Measurements from ENCODE around the gene THADA. TPM values are rescaled to one million over a fixed set of nuclear protein-coding genes. Genes with fewer than 3 reads are reported as not detected.

Gene THADA
- total RNA-seq, 4 donors from 2014 or later, result 31.2 to 68.8 (median 54.9) TPM

GRCh38 chr2:43576981-43577892, 18.6 kb downstream of the THADA start:
- no peaks in the 10 kb centered on the region for H3K27me3 ChIP-seq
- H3K4me1 ChIP-seq, result no peaks in the 10 kb centered on the region
- DNase-seq, result peak in 1 of 2 donors; percentile 54
- no peaks in the 10 kb centered on the region for H3K9me3 ChIP-seq
- H3K27ac ChIP-seq, result peak overlapping the region; percentile 47 to 50
- no peaks in the 10 kb centered on the region for H3K36me3 ChIP-seq
- H3K4me3 ChIP-seq, result no peak overlapping the region
- intact Hi-C loops (cut with DNase I; ENCODE audit: low total_unique reads), result no loop called here
- TF ChIP-seq POLR2A (IDR thresholded peaks at IDR 0.05) (no peak), CTCF (IDR thresholded peaks at IDR 0.05) (peak; percentile 51 to 82 (median 66))

- Histone ChIP-seq H3K4me3 (no peak overlapping the region), H3K9me3 (no peaks in the 10 kb centered on the region), H3K4me1 (no peaks in the 10 kb centered on the region), H3K36me3 (no peaks in the 10 kb centered on the region), H3K27me3 (no peaks in the 10 kb centered on the region), H3K27ac (no peak overlapping the region)
- no peak for DNase-seq
- TF ChIP-seq CTCF (IDR thresholded peaks at IDR 0.05) (no peak), POLR2A (IDR thresholded peaks at IDR 0.05) (no peak)
- intact Hi-C loops (cut with DNase I; ENCODE audit: low total_unique reads), result no loop called here
Observed at GRCh38 chr2:43572244-43572643, 23.6 kb downstream of the THADA start.

DNA sequence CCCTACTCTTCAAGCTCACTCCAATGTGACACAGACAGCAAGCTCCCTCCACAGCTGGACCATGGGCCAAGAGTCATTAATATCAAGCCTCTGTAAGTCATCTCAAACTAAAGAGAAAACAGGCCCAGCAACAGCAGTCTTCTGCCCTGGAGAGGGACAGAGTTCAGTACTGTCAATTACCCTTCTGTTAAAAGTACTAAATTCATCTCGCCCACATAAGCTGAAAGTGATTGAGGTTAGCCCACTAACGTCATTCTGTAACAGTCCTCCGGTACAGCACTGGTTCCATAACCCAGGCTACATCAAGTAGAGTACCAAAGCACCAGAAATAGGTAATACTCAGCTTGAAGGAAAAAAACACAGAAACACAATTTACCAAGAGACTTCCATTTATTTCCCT, 25.9 kb downstream of the THADA start:
- no peak for DNase-seq
- Histone ChIP-seq H3K4me3 (no peak overlapping the region), H3K4me1 (no peaks in the 10 kb centered on the region), H3K27me3 (no peaks in the 10 kb centered on the region), H3K36me3 (no peaks in the 10 kb centered on the region), H3K9me3 (no peaks in the 10 kb centered on the region), H3K27ac (no peak overlapping the region)
- TF ChIP-seq CTCF (IDR thresholded peaks at IDR 0.05) (no peak), POLR2A (IDR thresholded peaks at IDR 0.05) (no peak)
- intact Hi-C loops (cut with DNase I; ENCODE audit: low total_unique reads), result no loop called here

DNA sequence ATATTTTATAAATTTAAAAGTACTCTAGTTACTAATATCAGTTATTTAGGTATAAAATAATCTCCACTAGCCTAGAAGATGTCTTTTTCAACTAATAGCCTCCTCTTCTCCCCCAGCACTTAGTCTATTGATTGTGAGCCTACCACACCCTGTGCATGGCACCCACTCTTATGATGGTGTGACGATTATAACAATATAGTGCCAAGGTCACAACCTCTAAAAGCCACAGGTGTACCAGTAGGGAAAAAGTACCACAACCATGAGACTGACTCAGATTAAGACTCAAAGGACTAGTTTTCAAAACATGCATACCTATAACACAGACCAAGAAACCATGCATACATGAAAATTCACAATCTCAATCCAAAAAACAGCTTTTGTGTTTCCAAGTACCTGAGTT, 27.6 kb downstream of the THADA start:
- DNase-seq, result no peak
- no peaks in the 10 kb centered on the region for H3K36me3 ChIP-seq
- H3K27me3 ChIP-seq, result no peaks in the 10 kb centered on the region

More for the DNA sequence above, 27.6 kb downstream of the THADA start:
- Histone ChIP-seq H3K4me1 (no peaks in the 10 kb centered on the region), H3K4me3 (no peak overlapping the region), H3K9me3 (no peaks in the 10 kb centered on the region), H3K27ac (no peak overlapping the region)
- intact Hi-C loops (cut with DNase I; ENCODE audit: low total_unique reads), result no loop called here
- TF ChIP-seq POLR2A (IDR thresholded peaks at IDR 0.05), result no peak
- TF ChIP-seq CTCF (IDR thresholded peaks at IDR 0.05), result no peak
